ACC112 (cell line): ENCODE measurements around the gene CCDC117.

ENCODE experiments used
- H2AFZ ChIP-seq: fragments of 200-600 bp; sonication (generic); one replicate; pipeline ENCODE4 v1.6.0; 2017; ENCODE audit warnings: antibody characterized with exemption, low read length; ENCODE audit not compliant: unreplicated experiment
- H3K27ac ChIP-seq: fragments of 200-600 bp; sonication (generic); 2 replicates; pipeline ENCODE4 v1.5.1; 2014; ENCODE audit warnings: low read depth, mild to moderate bottlenecking, antibody characterized with exemption, low read length, moderate library complexity
- H3K27me3 ChIP-seq: fragments of 200-600 bp; sonication (generic); 2 replicates; pipeline ENCODE4 v1.6.1; 2014; ENCODE audit warnings: mild to moderate bottlenecking, antibody characterized with exemption, low read length, moderate library complexity, mixed read lengths; ENCODE audit not compliant: insufficient read depth
- H3K36me3 ChIP-seq: fragments of 200-600 bp; sonication (generic); 2 replicates; pipeline ENCODE4 v1.6.1; 2016; ENCODE audit warnings: mild to moderate bottlenecking, antibody characterized with exemption, low read length, moderate library complexity, mixed read lengths; ENCODE audit not compliant: insufficient read depth
- H3K4me1 ChIP-seq: fragments of 200-600 bp; sonication (generic); one replicate; pipeline ENCODE4 v1.6.1; 2016; ENCODE audit warnings: low read length, mixed read lengths; ENCODE audit not compliant: insufficient read depth, unreplicated experiment, control insufficient read depth
- H3K4me3 ChIP-seq: fragments of 200-600 bp; sonication (generic); 2 replicates; pipeline ENCODE4 v1.5.1; 2014; ENCODE audit warnings: mild to moderate bottlenecking, low read depth, low read length
- H3K79me2 ChIP-seq: fragments of 200-600 bp; sonication (generic); one replicate; pipeline ENCODE4 v1.6.0; 2016; ENCODE audit warnings: low read length; ENCODE audit not compliant: control insufficient read depth, unreplicated experiment, insufficient read depth

Gene CCDC117

DNA sequence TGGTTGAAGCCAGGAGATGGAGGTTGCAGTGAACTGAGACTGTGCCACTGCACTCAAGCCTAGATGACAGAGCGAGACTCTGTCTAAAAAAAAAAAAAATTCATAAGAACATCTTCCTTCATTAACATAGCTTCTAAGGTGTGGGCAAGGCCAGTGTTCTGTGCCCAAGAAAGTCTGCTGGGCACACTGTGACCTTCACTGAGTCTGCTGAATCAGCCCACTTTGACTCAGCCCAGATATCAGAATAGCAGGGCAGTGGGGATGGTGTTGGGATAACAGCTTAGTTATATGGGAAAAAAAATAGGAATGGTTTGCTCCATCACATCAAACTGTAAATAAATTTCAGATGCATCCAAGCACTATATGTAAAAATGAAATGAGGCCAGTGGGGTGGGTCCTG is 60.2 kb downstream of the CCDC117 start:
- Histone ChIP-seq H3K36me3 (no peaks in the 10 kb centered on the region), H3K4me1 (no peaks in the 10 kb centered on the region), H3K27ac (no peak overlapping the region), H3K79me2 (no peaks in the 10 kb centered on the region), H3K4me3 (no peak overlapping the region), H3K27me3 (no peaks in the 10 kb centered on the region), H2AFZ (no peak overlapping the region)

DNA sequence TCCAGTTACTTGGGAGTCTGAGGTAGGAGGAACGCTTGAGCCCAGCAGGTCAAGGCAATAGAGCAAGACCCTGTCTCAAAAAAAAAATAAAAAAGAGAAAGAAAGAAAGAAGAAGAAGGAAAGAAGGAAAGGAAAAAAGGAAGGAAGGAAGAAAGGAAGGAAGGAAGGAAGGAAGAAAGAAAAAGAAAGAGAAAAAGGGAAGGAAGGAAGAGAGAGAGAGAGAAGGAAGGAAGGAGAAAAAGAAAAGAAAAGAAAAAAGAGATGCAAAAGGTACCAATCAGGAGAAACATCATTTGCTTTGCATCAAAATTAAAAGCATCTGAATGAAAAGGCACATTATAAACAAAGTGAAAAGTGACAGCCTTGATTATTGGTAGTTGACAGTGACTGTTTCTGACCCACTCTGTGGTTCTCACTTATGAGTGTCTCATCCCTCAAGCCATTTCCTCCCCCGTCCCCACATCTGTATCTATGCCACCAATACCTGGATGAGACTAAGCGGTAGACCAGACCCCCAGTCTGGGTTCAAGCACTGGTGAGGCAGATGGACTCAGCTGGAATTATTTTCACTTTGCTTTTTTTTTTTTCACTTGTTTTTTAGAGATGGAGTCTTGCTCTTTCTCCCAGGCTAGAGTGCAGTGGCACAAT is 60.9 kb downstream of the CCDC117 start:
- H3K27me3 ChIP-seq = no peaks in the 10 kb centered on the region
- H3K27ac ChIP-seq = no peak overlapping the region
- no peak overlapping the region for H2AFZ ChIP-seq
- no peaks in the 10 kb centered on the region for H3K36me3 ChIP-seq
- no peaks in the 10 kb centered on the region for H3K4me1 ChIP-seq
- no peaks in the 10 kb centered on the region for H3K79me2 ChIP-seq
- H3K4me3 ChIP-seq = no peak overlapping the region

DNA sequence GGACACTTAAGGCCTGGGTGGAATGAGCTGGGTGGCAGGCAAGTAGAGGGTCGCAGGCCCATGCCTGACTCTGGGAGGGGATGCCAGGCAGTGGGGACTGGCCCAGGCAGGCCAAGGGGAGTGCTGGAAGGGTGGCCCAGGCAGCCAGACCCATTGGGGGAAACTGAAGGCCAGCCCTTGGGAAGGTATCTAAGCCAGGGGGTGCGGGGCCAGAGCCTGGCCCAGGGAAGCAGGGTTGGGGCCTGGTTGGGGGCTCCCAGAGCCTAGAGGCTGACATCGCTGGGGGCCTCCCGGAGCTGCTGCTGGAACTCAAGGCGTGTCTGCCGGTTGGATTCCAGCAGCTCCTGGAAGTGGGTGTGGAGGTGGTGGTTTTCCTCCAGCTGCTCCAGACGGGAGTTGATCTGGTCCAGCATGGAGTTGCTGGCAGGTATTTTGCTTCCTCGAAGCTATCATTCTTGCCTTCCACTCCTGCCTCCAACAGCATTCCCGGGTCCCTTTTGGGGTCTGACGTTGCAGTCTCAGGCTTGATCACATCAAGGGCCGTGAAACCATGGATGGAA is 63.2 kb downstream of the CCDC117 start:
- Histone ChIP-seq H2AFZ (no peak overlapping the region), H3K27me3 (no peaks in the 10 kb centered on the region), H3K36me3 (no peaks in the 10 kb centered on the region), H3K27ac (no peak overlapping the region), H3K4me1 (no peaks in the 10 kb centered on the region), H3K79me2 (no peaks in the 10 kb centered on the region), H3K4me3 (no peak overlapping the region)

DNA sequence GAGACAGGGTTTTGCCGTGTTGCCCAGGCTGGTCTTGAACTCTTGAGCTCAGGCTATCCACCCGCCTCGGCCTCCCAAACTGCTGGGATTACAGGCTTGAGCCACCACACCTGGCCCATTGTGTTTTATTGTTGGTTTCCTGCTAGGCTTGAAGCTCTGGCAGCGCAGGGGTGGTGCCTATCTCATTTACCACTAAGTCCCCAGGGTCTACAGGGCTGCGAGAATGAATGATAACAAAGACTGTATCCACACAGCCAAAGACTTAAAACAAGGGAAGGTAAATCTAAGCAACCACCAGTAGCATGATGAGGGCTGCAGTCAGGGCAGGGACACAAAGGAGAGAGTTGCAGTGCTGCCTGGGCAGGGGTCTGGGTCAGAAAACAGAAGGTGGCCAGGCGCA is 65.1 kb downstream of the CCDC117 start:
- H3K27me3 ChIP-seq = no peaks in the 10 kb centered on the region
- no peak overlapping the region for H2AFZ ChIP-seq
- no peak overlapping the region for H3K4me3 ChIP-seq
- H3K36me3 ChIP-seq = no peaks in the 10 kb centered on the region
- no peaks in the 10 kb centered on the region for H3K4me1 ChIP-seq
- no peak overlapping the region for H3K27ac ChIP-seq
- no peaks in the 10 kb centered on the region for H3K79me2 ChIP-seq
